Measurements from ENCODE around the gene PRODH.
"Not testable (repeated sequence)": the region's sequence is repeated elsewhere in the genome, so short reads cannot be mapped to it uniquely, and the experiment has no call there.

The PRODH gene

GRCh38 chr22:18968011-18968749 is 32.1 kb upstream of the PRODH start:
- no peak for DNase-seq

GRCh38 chr22:18967391-18968010 is 31.4 kb upstream of the PRODH start:
- DNase-seq, result not testable (repeated sequence)

- DNase-seq, result no peak
These were observed 30.7 kb upstream of the PRODH start for GRCh38 chr22:18966748-18967147.

GRCh38 chr22:18965526-18966421 is 29.7 kb upstream of the PRODH start:
- DNase-seq, result no peak

- not testable (repeated sequence) for DNase-seq
These were observed 28.6 kb upstream of the PRODH start for GRCh38 chr22:18964501-18965265.

GRCh38 chr22:18964051-18964450 is 28.0 kb upstream of the PRODH start:
- DNase-seq, result not testable (repeated sequence)

- no peak for DNase-seq
These were observed 26.2 kb upstream of the PRODH start for GRCh38 chr22:18962308-18962635.

- not testable (repeated sequence) for DNase-seq
These were observed 25.7 kb upstream of the PRODH start for GRCh38 chr22:18961632-18962307.

- not testable (repeated sequence) for DNase-seq
These were observed 25.1 kb upstream of the PRODH start for GRCh38 chr22:18961201-18961600.

GRCh38 chr22:18960166-18960820 is 24.2 kb upstream of the PRODH start:
- DNase-seq, result not testable (repeated sequence)

GRCh38 chr22:18959741-18960140 is 23.6 kb upstream of the PRODH start:
- not testable (repeated sequence) for DNase-seq

GRCh38 chr22:18959266-18959665 is 23.2 kb upstream of the PRODH start:
- not testable (repeated sequence) for DNase-seq

- DNase-seq, result not testable (repeated sequence)
These were observed 22.6 kb upstream of the PRODH start for GRCh38 chr22:18958738-18959137.

GRCh38 chr22:18958321-18958705 is 22.2 kb upstream of the PRODH start:
- not testable (repeated sequence) for DNase-seq

GRCh38 chr22:18957621-18958320 is 21.7 kb upstream of the PRODH start:
- DNase-seq, result not testable (repeated sequence)

GRCh38 chr22:18956956-18957355 is 20.9 kb upstream of the PRODH start:
- DNase-seq, result not testable (repeated sequence)

- not testable (repeated sequence) for DNase-seq
These were observed 20.2 kb upstream of the PRODH start for GRCh38 chr22:18956121-18956895.

- no peak for DNase-seq
These were observed 19.6 kb upstream of the PRODH start for GRCh38 chr22:18955696-18956095.

GRCh38 chr22:18954990-18955571 is 19.0 kb upstream of the PRODH start:
- no peak for DNase-seq
